Measurements from ENCODE around the gene ESD. TPM values are rescaled to one million over a fixed set of nuclear protein-coding genes. Genes with fewer than 3 reads are reported as not detected.

The ESD gene
- total RNA-seq, 4 donors from 2014 or later = 74.3 to 144 (median 124) TPM

DNA sequence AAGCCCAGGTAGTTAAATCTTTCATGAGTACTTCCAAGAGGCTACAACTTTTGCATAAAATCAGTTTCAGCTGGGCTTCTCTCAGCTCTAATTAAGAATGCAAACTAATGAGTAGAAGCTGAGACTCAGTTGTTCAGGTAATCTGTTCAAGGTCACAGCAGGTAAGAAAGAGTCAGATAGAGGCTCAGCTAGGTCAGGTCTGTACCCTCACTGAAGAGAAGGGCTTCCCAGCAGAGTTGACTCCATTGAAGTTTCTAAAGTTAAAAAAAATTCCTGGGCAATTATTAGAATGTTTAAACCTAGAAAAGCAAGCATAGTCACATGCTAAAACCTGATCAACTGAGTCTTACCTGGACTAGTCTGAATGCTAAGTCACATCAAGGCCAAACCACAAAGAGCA lies 42.1 kb downstream of the ESD start:
- Histone ChIP-seq H3K4me3 (no peak overlapping the region), H3K27me3 (no peaks in the 10 kb centered on the region), H3K4me1 (no peaks in the 10 kb centered on the region), H3K36me3 (no peaks in the 10 kb centered on the region), H3K27ac (no peak overlapping the region), H3K9me3 (no peaks in the 10 kb centered on the region)
- DNase-seq = no peak
- intact Hi-C loops (cut with DNase I; ENCODE audit: low total_unique reads) = no loop called here
- TF ChIP-seq, protein P1, sequence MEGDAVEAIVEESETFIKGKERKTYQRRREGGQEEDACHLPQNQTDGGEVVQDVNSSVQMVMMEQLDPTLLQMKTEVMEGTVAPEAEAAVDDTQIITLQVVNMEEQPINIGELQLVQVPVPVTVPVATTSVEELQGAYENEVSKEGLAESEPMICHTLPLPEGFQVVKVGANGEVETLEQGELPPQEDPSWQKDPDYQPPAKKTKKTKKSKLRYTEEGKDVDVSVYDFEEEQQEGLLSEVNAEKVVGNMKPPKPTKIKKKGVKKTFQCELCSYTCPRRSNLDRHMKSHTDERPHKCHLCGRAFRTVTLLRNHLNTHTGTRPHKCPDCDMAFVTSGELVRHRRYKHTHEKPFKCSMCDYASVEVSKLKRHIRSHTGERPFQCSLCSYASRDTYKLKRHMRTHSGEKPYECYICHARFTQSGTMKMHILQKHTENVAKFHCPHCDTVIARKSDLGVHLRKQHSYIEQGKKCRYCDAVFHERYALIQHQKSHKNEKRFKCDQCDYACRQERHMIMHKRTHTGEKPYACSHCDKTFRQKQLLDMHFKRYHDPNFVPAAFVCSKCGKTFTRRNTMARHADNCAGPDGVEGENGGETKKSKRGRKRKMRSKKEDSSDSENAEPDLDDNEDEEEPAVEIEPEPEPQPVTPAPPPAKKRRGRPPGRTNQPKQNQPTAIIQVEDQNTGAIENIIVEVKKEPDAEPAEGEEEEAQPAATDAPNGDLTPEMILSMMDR (IDR thresholded peaks at IDR 0.05) = no peak
- TF ChIP-seq POLR2A (IDR thresholded peaks at IDR 0.05) = no peak

DNA sequence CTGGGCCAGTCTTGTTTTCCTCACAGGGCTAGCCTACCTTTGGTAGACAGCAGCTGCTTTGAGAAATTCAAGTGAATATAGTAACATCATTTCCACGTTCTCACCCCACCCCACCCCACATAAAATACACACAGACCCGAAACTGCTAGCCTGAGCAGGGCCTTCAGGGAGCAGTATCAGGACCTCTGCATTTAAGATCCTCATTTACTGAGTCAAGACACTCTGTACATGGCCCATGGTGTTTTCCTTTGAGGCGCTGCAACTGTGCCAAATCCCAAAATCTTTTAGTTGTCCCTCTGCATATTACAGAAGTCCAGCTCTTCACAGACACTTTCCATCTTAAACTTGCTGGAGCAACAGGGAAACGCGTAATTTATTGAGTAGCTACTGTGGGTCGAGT lies 43.0 kb downstream of the ESD start:
- H3K4me3 ChIP-seq = no peak overlapping the region

DNA sequence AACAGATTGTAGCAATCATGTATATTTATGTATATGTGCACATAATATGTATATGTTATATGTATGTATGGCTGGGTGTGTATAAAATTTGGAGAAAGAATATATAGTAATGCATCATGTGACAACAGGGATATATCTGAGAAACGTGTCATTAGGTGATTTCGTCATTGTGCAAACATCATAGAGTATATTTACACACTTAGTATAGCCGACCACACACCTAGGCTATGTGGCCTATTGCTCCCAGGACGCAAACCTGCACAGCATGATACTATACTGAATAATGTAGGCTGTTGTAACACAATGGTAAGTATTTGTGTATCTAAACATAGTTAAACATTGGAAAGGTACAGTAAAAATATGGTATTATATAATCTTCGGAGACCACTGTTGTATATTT lies 43.8 kb downstream of the ESD start:
- Histone ChIP-seq H3K4me3 (no peak overlapping the region), H3K27ac (no peak overlapping the region), H3K4me1 (no peaks in the 10 kb centered on the region), H3K36me3 (no peaks in the 10 kb centered on the region), H3K27me3 (no peaks in the 10 kb centered on the region), H3K9me3 (no peaks in the 10 kb centered on the region)
- TF ChIP-seq, protein P1 (IDR thresholded peaks at IDR 0.05) = no peak
- no peak for TF ChIP-seq POLR2A (IDR thresholded peaks at IDR 0.05)
- intact Hi-C loops (cut with DNase I; ENCODE audit: low total_unique reads) = no loop called here
- no peak for DNase-seq

More for the DNA sequence above, 43.0 kb downstream of the ESD start:
- TF ChIP-seq POLR2A (IDR thresholded peaks at IDR 0.05) = no peak
- TF ChIP-seq, protein P1 (IDR thresholded peaks at IDR 0.05) = no peak
- Histone ChIP-seq H3K36me3 (no peaks in the 10 kb centered on the region), H3K9me3 (no peaks in the 10 kb centered on the region), H3K27ac (no peak overlapping the region), H3K4me1 (no peaks in the 10 kb centered on the region), H3K27me3 (no peaks in the 10 kb centered on the region)
- intact Hi-C loops (cut with DNase I; ENCODE audit: low total_unique reads) = no loop called here
- DNase-seq = no peak

DNA sequence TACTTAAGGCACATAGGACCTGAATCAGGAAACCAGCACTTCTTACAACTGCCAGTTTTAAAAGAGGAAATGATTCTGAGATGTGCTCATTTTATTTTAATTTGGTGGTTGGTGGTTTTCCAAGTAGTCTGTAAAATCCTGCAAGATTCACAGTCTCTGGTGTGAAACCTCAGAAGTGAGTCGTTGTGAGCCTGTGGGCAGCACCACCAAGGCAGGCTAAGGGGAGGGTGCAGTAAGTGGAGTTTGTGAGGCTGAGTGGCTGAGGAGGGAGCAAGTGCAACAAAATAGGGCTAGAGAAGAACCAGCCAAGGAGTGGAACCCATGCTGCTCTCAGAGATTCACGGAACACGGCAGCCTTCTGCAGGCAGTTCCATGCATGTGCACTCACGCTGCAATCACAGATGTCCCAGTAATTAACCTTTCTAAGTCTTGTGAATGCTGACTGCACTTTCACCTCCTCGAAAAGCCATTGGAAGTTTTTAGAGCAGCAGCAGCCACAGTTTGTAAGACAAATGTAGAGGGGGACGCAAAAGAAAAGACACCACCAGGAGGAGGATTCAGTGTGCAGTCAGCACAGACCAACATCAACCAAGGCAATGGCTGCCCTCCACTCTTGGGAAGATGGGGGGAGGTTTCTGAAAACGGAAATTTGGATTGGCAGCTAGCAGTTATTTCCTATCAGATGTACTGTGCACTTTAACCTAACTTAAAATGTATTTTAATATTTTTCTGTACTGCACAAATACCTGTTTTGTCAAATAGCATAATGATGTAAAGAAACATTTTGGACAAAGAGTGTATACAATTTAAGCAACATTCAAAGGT lies 44.9 kb downstream of the ESD start:
- H3K36me3 ChIP-seq = no peaks in the 10 kb centered on the region

DNA sequence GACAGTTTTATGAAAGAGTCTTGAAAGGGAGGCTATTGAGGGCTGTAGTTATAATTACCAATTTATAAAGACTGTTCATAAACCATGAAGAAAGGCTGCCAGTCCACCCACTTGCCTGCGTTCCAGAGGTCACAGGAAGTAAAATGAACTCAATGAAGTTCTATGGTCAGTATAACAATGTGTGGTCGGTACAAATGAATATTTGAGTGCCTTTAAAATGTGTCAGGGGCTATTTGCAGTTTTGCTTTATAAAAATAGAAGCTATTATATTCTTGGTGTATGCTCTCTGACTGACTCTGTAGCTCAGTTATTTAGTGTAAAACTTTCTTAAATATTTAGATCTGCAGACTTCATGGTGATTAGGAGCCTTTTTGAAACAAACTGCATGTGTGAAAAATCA lies 47.0 kb downstream of the ESD start:
- no peaks in the 10 kb centered on the region for H3K27me3 ChIP-seq
- intact Hi-C loops (cut with DNase I; ENCODE audit: low total_unique reads) = no loop called here
- no peaks in the 10 kb centered on the region for H3K36me3 ChIP-seq
- TF ChIP-seq, protein P1 (IDR thresholded peaks at IDR 0.05) = no peak
- TF ChIP-seq POLR2A (IDR thresholded peaks at IDR 0.05) = no peak
- no peaks in the 10 kb centered on the region for H3K9me3 ChIP-seq
- DNase-seq = no peak
- H3K4me1 ChIP-seq = no peaks in the 10 kb centered on the region
- H3K4me3 ChIP-seq = no peak overlapping the region
- H3K27ac ChIP-seq = no peak overlapping the region

More for the DNA sequence above, 44.9 kb downstream of the ESD start:
- no peaks in the 10 kb centered on the region for H3K9me3 ChIP-seq
- no peak for TF ChIP-seq POLR2A (IDR thresholded peaks at IDR 0.05)
- TF ChIP-seq, protein P1 (IDR thresholded peaks at IDR 0.05) = no peak
- DNase-seq = no peak
- H3K27ac ChIP-seq = no peak overlapping the region
- no peaks in the 10 kb centered on the region for H3K4me1 ChIP-seq
- intact Hi-C loops (cut with DNase I; ENCODE audit: low total_unique reads) = no loop called here
- H3K27me3 ChIP-seq = no peaks in the 10 kb centered on the region
- no peak overlapping the region for H3K4me3 ChIP-seq
